Measurements from ENCODE around the gene SPATA6.

Gene SPATA6

DNA sequence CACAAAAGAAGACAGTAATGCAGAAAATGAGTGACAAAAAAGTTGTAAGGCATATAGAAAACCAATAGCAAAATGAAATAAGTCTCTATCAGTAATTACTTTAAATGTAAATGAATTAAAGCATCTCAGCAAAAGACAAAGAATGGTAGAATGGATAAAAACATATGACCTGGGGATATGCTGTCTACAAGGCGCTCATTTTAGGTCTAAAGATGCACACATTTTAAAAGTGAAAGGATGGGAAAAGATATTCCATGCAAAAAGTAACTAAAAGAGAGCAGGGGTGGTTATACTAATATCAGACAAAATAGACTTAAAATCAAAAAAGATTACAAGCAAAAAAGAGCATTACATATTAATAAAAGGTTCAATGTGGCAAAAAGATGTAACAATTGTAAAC lies 41.2 kb downstream of the SPATA6 start:
- H3K27ac ChIP-seq = no peak overlapping the region
- intact Hi-C loops (cut with DNase I; ENCODE audit: low total_unique reads) = no loop called here
- H3K36me3 ChIP-seq = no peaks in the 10 kb centered on the region
- no peak for DNase-seq
- TF ChIP-seq, protein P1, sequence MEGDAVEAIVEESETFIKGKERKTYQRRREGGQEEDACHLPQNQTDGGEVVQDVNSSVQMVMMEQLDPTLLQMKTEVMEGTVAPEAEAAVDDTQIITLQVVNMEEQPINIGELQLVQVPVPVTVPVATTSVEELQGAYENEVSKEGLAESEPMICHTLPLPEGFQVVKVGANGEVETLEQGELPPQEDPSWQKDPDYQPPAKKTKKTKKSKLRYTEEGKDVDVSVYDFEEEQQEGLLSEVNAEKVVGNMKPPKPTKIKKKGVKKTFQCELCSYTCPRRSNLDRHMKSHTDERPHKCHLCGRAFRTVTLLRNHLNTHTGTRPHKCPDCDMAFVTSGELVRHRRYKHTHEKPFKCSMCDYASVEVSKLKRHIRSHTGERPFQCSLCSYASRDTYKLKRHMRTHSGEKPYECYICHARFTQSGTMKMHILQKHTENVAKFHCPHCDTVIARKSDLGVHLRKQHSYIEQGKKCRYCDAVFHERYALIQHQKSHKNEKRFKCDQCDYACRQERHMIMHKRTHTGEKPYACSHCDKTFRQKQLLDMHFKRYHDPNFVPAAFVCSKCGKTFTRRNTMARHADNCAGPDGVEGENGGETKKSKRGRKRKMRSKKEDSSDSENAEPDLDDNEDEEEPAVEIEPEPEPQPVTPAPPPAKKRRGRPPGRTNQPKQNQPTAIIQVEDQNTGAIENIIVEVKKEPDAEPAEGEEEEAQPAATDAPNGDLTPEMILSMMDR (IDR thresholded peaks at IDR 0.05) = no peak
- H3K9me3 ChIP-seq = no peaks in the 10 kb centered on the region
- H3K27me3 ChIP-seq = no peaks in the 10 kb centered on the region
- no peak overlapping the region for H3K4me3 ChIP-seq
- peaks cover 0 to 10% (median 0%) of the 10 kb centered on the region in 4 donors for H3K4me1 ChIP-seq

DNA sequence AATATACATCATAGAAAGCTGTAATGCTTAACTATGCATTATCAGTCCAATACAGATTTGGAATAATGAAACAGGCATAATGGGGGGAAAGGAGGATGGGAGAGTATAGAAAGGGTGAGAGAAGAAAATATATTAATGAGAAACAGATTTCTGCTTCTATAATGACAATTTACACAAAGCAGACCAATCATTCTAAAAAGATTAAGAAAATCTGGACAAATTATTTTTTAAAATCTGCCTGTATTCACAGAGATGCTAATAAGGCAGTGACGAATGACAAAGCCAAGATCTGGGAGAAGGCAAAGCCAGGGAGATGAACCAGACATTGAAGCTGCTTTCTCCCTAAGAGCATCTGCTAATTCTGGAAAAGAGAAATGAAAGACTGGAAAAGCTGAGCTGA lies 50.0 kb downstream of the SPATA6 start:
- TF ChIP-seq, protein P1 (IDR thresholded peaks at IDR 0.05) = no peak
- intact Hi-C loops (cut with DNase I; ENCODE audit: low total_unique reads) = no loop called here

DNA sequence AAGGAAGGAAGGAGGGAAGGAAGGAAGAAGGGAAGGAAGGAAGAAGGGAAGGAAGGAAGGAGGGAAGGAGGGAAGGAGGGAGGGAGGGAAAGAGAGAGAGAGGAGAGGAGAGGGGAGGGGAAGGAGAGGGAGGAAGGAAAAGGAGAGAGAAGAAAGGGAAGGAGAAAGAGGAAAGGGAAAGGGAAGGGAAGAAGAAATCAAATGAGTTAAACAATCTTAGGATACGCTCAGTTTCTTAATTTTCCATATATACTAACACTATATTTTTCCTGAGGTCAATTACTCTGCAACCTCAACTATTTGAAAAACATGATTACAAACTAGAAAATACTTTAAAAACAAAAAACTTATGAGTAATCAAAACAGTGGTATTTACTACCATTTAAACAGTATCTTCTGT lies 53.3 kb downstream of the SPATA6 start:
- no peaks in the 10 kb centered on the region for H3K9me3 ChIP-seq
- no peak overlapping the region for H3K27ac ChIP-seq
- no peaks in the 10 kb centered on the region for H3K27me3 ChIP-seq
- intact Hi-C loops (cut with DNase I; ENCODE audit: low total_unique reads) = no loop called here
- TF ChIP-seq, protein P1 (IDR thresholded peaks at IDR 0.05) = no peak
- no peaks in the 10 kb centered on the region for H3K36me3 ChIP-seq
- no peaks in the 10 kb centered on the region for H3K4me1 ChIP-seq
- no peak for DNase-seq
- no peak overlapping the region for H3K4me3 ChIP-seq

More for the DNA sequence above, 50.0 kb downstream of the SPATA6 start:
- Histone ChIP-seq H3K27ac (no peak overlapping the region), H3K36me3 (no peaks in the 10 kb centered on the region), H3K27me3 (no peaks in the 10 kb centered on the region), H3K4me3 (no peak overlapping the region), H3K4me1 (no peaks in the 10 kb centered on the region), H3K9me3 (no peaks in the 10 kb centered on the region)
- no peak for DNase-seq

GRCh38 chr1:48415050-48415449 lies 57.0 kb downstream of the SPATA6 start:
- TF ChIP-seq, protein P1 (IDR thresholded peaks at IDR 0.05) = no peak
- Histone ChIP-seq H3K4me1 (no peaks in the 10 kb centered on the region), H3K27ac (no peak overlapping the region), H3K36me3 (no peaks in the 10 kb centered on the region), H3K4me3 (no peak overlapping the region), H3K9me3 (no peaks in the 10 kb centered on the region), H3K27me3 (no peaks in the 10 kb centered on the region)
- DNase-seq = no peak
- intact Hi-C loops (cut with DNase I; ENCODE audit: low total_unique reads) = no loop called here

- Histone ChIP-seq H3K9me3 (no peaks in the 10 kb centered on the region), H3K36me3 (peaks cover 0 to 3% (median under 1%) of the 10 kb centered on the region in 3 donors), H3K4me1 (no peaks in the 10 kb centered on the region), H3K27me3 (no peaks in the 10 kb centered on the region), H3K27ac (no peak overlapping the region), H3K4me3 (no peak overlapping the region)
- TF ChIP-seq, protein P1 (IDR thresholded peaks at IDR 0.05) = no peak
- intact Hi-C loops (cut with DNase I; ENCODE audit: low total_unique reads) = no loop called here
- DNase-seq = no peak
Measured at GRCh38 chr1:48414264-48414663, 57.7 kb downstream of the SPATA6 start.

GRCh38 chr1:48405940-48406339 lies 66.1 kb downstream of the SPATA6 start:
- intact Hi-C loops (cut with DNase I; ENCODE audit: low total_unique reads) = no loop called here
- Histone ChIP-seq H3K4me1 (no peaks in the 10 kb centered on the region), H3K27me3 (no peaks in the 10 kb centered on the region), H3K4me3 (no peak overlapping the region), H3K9me3 (no peaks in the 10 kb centered on the region), H3K27ac (no peak overlapping the region), H3K36me3 (peaks cover 0 to 14% (median 8%) of the 10 kb centered on the region in 3 donors)
- TF ChIP-seq, protein P1 (IDR thresholded peaks at IDR 0.05) = no peak
- no peak for DNase-seq

All from tibial artery (tissue), 4 donors.